HFF-Myc (cell line): ENCODE data around the gene ACR.

Experiments
- DNase-seq: peaks from one replicate; pipeline ENCODE4 v3.0.0-alpha.2; 2011; ENCODE audit warnings: low read depth; ENCODE audit errors: extremely low read depth
- H3K4me3 ChIP-seq: replicated peaks from 2 replicates; pipeline ENCODE4 v1.5.1; 2011; ENCODE audit warnings: low read depth, mild to moderate bottlenecking, control low read depth, low read length
- CTCF ChIP-seq: IDR thresholded peaks from 2 replicates; pipeline ENCODE4 v1.5.1; 2012; ENCODE audit warnings: mild to moderate bottlenecking, low read depth, low read length, control low read depth; ENCODE audit errors: missing control alignments

ACR gene

DNA sequence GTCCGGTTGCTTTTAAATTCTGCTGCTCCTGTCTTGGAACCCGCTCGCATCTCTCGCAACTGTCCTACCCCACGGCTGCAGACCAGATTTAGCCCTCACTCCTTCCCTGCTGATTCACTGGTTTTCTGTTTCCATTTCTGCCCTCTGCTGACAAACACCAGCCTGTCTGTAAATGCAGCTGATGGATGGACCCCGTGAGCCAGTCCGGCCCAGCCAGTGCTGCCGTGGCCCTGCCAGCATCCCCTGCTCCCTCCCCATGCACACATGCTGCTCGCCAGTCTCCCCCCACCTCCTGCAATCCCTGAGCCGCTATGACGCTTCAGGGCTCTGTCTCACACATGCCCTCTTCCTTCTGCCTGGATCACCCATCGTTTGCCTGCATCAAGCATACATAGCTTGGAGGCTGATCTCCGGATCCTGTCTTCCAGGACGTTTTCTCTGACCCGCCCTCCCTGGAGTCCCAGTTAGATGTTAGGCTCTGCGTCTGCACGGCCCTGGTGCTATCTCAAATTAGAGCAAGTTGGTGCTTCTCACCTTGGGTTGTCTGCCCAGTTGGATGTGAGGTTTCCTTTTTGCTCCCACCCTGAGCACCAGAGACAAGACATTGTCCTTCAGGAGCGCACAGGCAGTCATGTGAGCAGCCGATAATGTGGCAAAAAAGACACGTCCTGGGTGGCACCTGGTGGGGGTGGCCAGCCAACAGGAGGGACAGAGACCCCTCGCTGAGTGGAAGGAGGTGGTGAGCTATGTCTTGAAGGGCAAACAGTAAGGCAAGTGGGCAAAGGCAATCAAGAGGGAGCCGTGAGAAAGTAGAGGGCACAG is 4.3 kb upstream of the ACR start:
- no peak for TF ChIP-seq CTCF
- no peak for DNase-seq
- no peak overlapping the region for H3K4me3 ChIP-seq

DNA sequence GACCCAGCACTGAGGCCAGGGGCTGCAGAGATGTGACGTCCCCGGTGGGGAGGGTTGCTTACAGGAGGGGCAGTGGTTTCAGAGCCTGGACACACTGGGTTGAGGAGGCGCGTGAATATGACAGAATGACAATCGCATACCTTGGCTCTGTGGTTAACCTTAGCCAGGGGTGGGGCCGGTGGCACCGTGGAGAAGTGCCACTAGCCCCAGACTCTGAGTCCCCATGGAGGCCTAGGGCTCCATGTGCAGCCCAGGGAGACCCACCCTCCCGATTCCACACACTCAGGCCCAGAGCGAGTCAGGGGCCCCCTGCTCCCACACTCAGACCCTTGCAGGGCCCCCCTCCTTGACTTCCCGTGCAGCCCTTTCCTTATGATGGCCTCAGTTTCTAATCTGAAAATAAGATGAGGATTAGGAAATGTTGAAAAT is 3.6 kb upstream of the ACR start:
- no peak for DNase-seq
- H3K4me3 ChIP-seq, result no peak overlapping the region
- TF ChIP-seq CTCF, result no peak

DNA sequence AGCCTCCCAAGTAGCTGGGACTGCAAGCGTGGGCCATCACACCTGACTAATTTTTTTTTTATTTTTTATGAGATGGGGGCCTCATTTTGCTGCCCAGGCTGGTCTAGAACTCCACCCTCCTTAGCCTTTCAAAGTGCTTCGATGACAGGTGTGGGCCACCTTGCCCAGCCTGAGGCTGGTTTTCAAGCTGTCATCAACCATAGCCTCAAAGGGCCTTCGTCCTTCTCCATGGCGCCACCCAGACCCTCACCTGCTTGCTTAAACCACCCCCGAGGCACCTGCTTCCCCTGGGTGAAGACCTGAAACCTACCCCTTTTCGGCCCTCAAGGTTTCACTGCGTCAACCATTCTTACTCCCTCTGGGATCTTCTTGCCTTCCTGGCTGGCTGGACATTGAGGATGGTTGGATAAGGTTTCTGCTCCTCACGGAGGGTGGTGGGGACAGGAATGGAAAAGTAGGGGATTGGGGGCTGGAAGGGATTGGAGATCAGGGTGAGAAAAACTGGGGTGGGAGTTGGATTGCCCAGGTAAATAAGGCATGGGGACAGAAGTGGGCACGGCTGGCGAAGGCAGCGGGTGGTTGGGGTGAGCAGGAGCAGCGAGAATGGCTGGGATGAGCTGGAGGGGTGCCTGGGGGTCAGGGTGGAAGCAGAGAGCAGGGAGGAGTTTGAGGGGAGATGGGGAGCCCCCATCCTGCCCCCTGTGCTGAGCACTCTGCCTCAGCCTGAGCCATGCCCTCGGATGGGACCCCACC is 2.8 kb upstream of the ACR start:
- DNase-seq, result no peak
- no peak for TF ChIP-seq CTCF

GRCh38 chr22:50735739-50736030 is 2.3 kb upstream of the ACR start:
- no peak overlapping the region for H3K4me3 ChIP-seq
- DNase-seq, result no peak
- no peak for TF ChIP-seq CTCF

More for the DNA sequence above, 2.8 kb upstream of the ACR start:
- H3K4me3 ChIP-seq, result no peak overlapping the region

GRCh38 chr22:50738649-50739227 is 734 bp downstream of the ACR start:
- H3K4me3 ChIP-seq, result no peak overlapping the region
- DNase-seq, result no peak
- TF ChIP-seq CTCF, result no peak

- DNase-seq, result no peak
- no peak overlapping the region for H3K4me3 ChIP-seq
- no peak for TF ChIP-seq CTCF
Observed at GRCh38 chr22:50739279-50739691, 1.3 kb downstream of the ACR start.
